GM18858 (cell line): ENCODE data around the gene NTN5.
"Not testable (repeated sequence)": the region's sequence is repeated elsewhere in the genome, so short reads cannot be mapped to it uniquely, and the experiment has no call there.

ENCODE experiments used
- ATAC-seq: cut with Tn5 transposase; IDR thresholded peaks from one replicate; pipeline ENCODE4 v1.9.1; 2021; ENCODE audit not compliant: unreplicated experiment

NTN5 gene

GRCh38 chr19:48696353-48697010 lies 23.7 kb upstream of the NTN5 start:
- no peak for ATAC-seq

GRCh38 chr19:48695743-48696352 lies 23.0 kb upstream of the NTN5 start, which contains the start of gene FUT2:
FUT2 (plus strand) TSS chr19:48695971; CDS start chr19:48702957, 6,986 bp downstream.
- no peak for ATAC-seq

GRCh38 chr19:48693629-48694028 lies 20.8 kb upstream of the NTN5 start:
- ATAC-seq: not testable (repeated sequence)

- no peak for ATAC-seq
Measured at GRCh38 chr19:48689449-48689848, 16.6 kb upstream of the NTN5 start.

- no peak for ATAC-seq
Measured at GRCh38 chr19:48687776-48688175, 15.0 kb upstream of the NTN5 start.

- not testable (repeated sequence) for ATAC-seq
Measured at GRCh38 chr19:48686637-48687036, 13.8 kb upstream of the NTN5 start.

- no peak for ATAC-seq
Measured at GRCh38 chr19:48686088-48686487, 13.3 kb upstream of the NTN5 start.

GRCh38 chr19:48685583-48685982 lies 12.8 kb upstream of the NTN5 start:
- no peak for ATAC-seq

- ATAC-seq: no peak
Measured at GRCh38 chr19:48683349-48683748, 10.5 kb upstream of the NTN5 start.

- no peak for ATAC-seq
Measured at GRCh38 chr19:48681127-48681470, 8.3 kb upstream of the NTN5 start.

- no peak for ATAC-seq
Measured at GRCh38 chr19:48680436-48681126, 7.8 kb upstream of the NTN5 start.

- not testable (repeated sequence) for ATAC-seq
Measured at GRCh38 chr19:48680006-48680405, 7.2 kb upstream of the NTN5 start.

GRCh38 chr19:48678201-48678600 lies 5.4 kb upstream of the NTN5 start:
- no peak for ATAC-seq

GRCh38 chr19:48676887-48677286 lies 4.1 kb upstream of the NTN5 start:
- ATAC-seq: no peak

GRCh38 chr19:48676487-48676886 lies 3.7 kb upstream of the NTN5 start:
- no peak for ATAC-seq

GRCh38 chr19:48674921-48675824 lies 2.4 kb upstream of the NTN5 start:
- ATAC-seq: no peak

GRCh38 chr19:48674216-48674809 lies 1.5 kb upstream of the NTN5 start:
- no peak for ATAC-seq

- no peak for ATAC-seq
Measured at GRCh38 chr19:48673436-48674100, 751 bp upstream of the NTN5 start.

GRCh38 chr19:48671446-48671995 lies 1.3 kb downstream of the NTN5 start:
- ATAC-seq: no peak
